Stimulated activated CD4-positive, alpha-beta T cell treated with anti-CD3 and anti-CD28 coated beads, Interleukin-2, amount 100 ng/mL, for 24 hours (primary cell): Measurements from ENCODE around the gene DEGS1.
A peak's percentile ranks its signal among the peaks of the same experiment; 100 is the strongest.
"Not testable (repeated sequence)": the region's sequence is repeated elsewhere in the genome, so short reads cannot be mapped to it uniquely, and the experiment has no call there.

ENCODE experiments used
- DNase-seq, 2 donors: peaks; one replicate each; pipeline ENCODE4 v3.0.0-alpha.2; 2020

Gene DEGS1

GRCh38 chr1:224181453-224181810, 1.6 kb upstream of the DEGS1 start:
- DNase-seq, result no peak

- DNase-seq, result peak; percentile 49 to 63
These were observed 779 bp upstream of the DEGS1 start for GRCh38 chr1:224182057-224182865.

- DNase-seq, result peak; percentile 65 to 73
These were observed 712 bp downstream of the DEGS1 start for GRCh38 chr1:224183591-224184312.

- no peak for DNase-seq
These were observed 2.2 kb downstream of the DEGS1 start for GRCh38 chr1:224185208-224185607.

- no peak for DNase-seq
These were observed 5.2 kb downstream of the DEGS1 start for GRCh38 chr1:224188286-224188685.

GRCh38 chr1:224189561-224189960, 6.5 kb downstream of the DEGS1 start:
- no peak for DNase-seq

- DNase-seq, result no peak
These were observed 9.2 kb downstream of the DEGS1 start for GRCh38 chr1:224192082-224192788.

GRCh38 chr1:224193319-224193966, 10.4 kb downstream of the DEGS1 start:
- no peak for DNase-seq

GRCh38 chr1:224196813-224197600, 14.0 kb downstream of the DEGS1 start:
- DNase-seq, result no peak

GRCh38 chr1:224198572-224198971, 15.5 kb downstream of the DEGS1 start:
- no peak for DNase-seq

- DNase-seq, result no peak
These were observed 16.6 kb downstream of the DEGS1 start for GRCh38 chr1:224199679-224200078.

GRCh38 chr1:224201383-224201782, 18.3 kb downstream of the DEGS1 start:
- DNase-seq, result no peak

GRCh38 chr1:224201853-224202252, 18.8 kb downstream of the DEGS1 start:
- DNase-seq, result no peak

- no peak for DNase-seq
These were observed 20.4 kb downstream of the DEGS1 start for GRCh38 chr1:224203243-224204016.

GRCh38 chr1:224205438-224205840, 22.4 kb downstream of the DEGS1 start:
- DNase-seq, result peak; percentile 29 to 48

- not testable (repeated sequence) for DNase-seq
These were observed 23.0 kb downstream of the DEGS1 start for GRCh38 chr1:224205931-224206538.

GRCh38 chr1:224211206-224211962, 28.3 kb downstream of the DEGS1 start:
- DNase-seq, result no peak

- DNase-seq, result no peak
These were observed 29.6 kb downstream of the DEGS1 start for GRCh38 chr1:224212618-224213061.

- DNase-seq, result no peak
These were observed 30.5 kb downstream of the DEGS1 start for GRCh38 chr1:224213438-224214119.

GRCh38 chr1:224216382-224216781, 33.3 kb downstream of the DEGS1 start:
- DNase-seq, result no peak
